Measurements from ENCODE around the gene MEF2A. TPM values are rescaled to one million over a fixed set of nuclear protein-coding genes. Genes with fewer than 3 reads are reported as not detected.
A peak's percentile ranks its signal among the peaks of the same experiment; 100 is the strongest.

Gene MEF2A
- total RNA-seq, 1 donor from 2014 or later = 23.4 TPM

GRCh38 chr15:99707473-99708270 lies 141.9 kb downstream of the MEF2A start:
- H3K27ac Mint-ChIP-seq = peak overlapping the region; percentile 77
- DNase-seq (ENCODE audit: low spot score) = no peak
- intact Hi-C loops (cut with micrococcal nuclease) = loop anchor here (1.0 to 10.0 kb wide), 6 partner anchors 26 to 427 kb away; partner anchors contain the start of gene LYSMD4

GRCh38 chr15:99708563-99708962 lies 142.8 kb downstream of the MEF2A start:
- Mint-ChIP-seq H3K4me1 (ENCODE audit: low read depth) (peaks cover 35% of the 10 kb centered on the region), H3K36me3 (ENCODE audit: low read depth) (peaks cover 38% of the 10 kb centered on the region), H3K27me3 (ENCODE audit: low read depth) (no peaks in the 10 kb centered on the region), H3K4me3 (ENCODE audit: low read depth) (no peak overlapping the region), H3K27ac (no peak overlapping the region), H3K9me3 (no peaks in the 10 kb centered on the region)
- intact Hi-C loops (cut with micrococcal nuclease) = loop anchor here (5.0 to 10.0 kb wide), 2 partner anchors 336 to 364 kb away; no protein-coding TSS in a partner anchor
- DNase-seq (ENCODE audit: low spot score) = no peak

More at GRCh38 chr15:99707473-99708270, 141.9 kb downstream of the MEF2A start:
- peaks cover 34% of the 10 kb centered on the region for H3K36me3 Mint-ChIP-seq (ENCODE audit: low read depth)
- peaks cover 40% of the 10 kb centered on the region for H3K4me1 Mint-ChIP-seq (ENCODE audit: low read depth)
- H3K4me3 Mint-ChIP-seq (ENCODE audit: low read depth) = peak overlapping the region; percentile 59
- no peaks in the 10 kb centered on the region for H3K9me3 Mint-ChIP-seq
- no peaks in the 10 kb centered on the region for H3K27me3 Mint-ChIP-seq (ENCODE audit: low read depth)

- Mint-ChIP-seq H3K27ac (no peak overlapping the region), H3K9me3 (no peaks in the 10 kb centered on the region), H3K4me1 (ENCODE audit: low read depth) (peaks cover 26% of the 10 kb centered on the region), H3K36me3 (ENCODE audit: low read depth) (peaks cover 38% of the 10 kb centered on the region), H3K4me3 (ENCODE audit: low read depth) (no peak overlapping the region), H3K27me3 (ENCODE audit: low read depth) (no peaks in the 10 kb centered on the region)
- DNase-seq (ENCODE audit: low spot score) = no peak
- intact Hi-C loops (cut with micrococcal nuclease) = loop anchor here (5.0 to 10.0 kb wide), 2 partner anchors 337 to 365 kb away; no protein-coding TSS in a partner anchor
Measured at GRCh38 chr15:99709243-99709986, 143.6 kb downstream of the MEF2A start.

GRCh38 chr15:99711625-99712024 lies 145.8 kb downstream of the MEF2A start:
- intact Hi-C loops (cut with micrococcal nuclease) = no loop called here
- Mint-ChIP-seq H3K4me3 (ENCODE audit: low read depth) (no peak overlapping the region), H3K27ac (no peak overlapping the region), H3K9me3 (no peaks in the 10 kb centered on the region), H3K36me3 (ENCODE audit: low read depth) (peaks cover 38% of the 10 kb centered on the region), H3K4me1 (ENCODE audit: low read depth) (peaks cover 17% of the 10 kb centered on the region), H3K27me3 (ENCODE audit: low read depth) (no peaks in the 10 kb centered on the region)
- DNase-seq (ENCODE audit: low spot score) = no peak

- intact Hi-C loops (cut with micrococcal nuclease) = no loop called here
Measured at GRCh38 chr15:99712415-99712814, 146.6 kb downstream of the MEF2A start.

GRCh38 chr15:99716540-99717095 lies 150.8 kb downstream of the MEF2A start:
- H3K27me3 Mint-ChIP-seq (ENCODE audit: low read depth) = no peaks in the 10 kb centered on the region

More at GRCh38 chr15:99712415-99712814, 146.6 kb downstream of the MEF2A start:
- no peak for DNase-seq (ENCODE audit: low spot score)
- H3K27ac Mint-ChIP-seq = no peak overlapping the region
- no peak overlapping the region for H3K4me3 Mint-ChIP-seq (ENCODE audit: low read depth)
- H3K27me3 Mint-ChIP-seq (ENCODE audit: low read depth) = no peaks in the 10 kb centered on the region
- peaks cover 10% of the 10 kb centered on the region for H3K4me1 Mint-ChIP-seq (ENCODE audit: low read depth)
- no peaks in the 10 kb centered on the region for H3K9me3 Mint-ChIP-seq
- H3K36me3 Mint-ChIP-seq (ENCODE audit: low read depth) = peaks cover 38% of the 10 kb centered on the region

GRCh38 chr15:99717161-99718009 lies 151.6 kb downstream of the MEF2A start:
- intact Hi-C loops (cut with micrococcal nuclease) = no loop called here

More at GRCh38 chr15:99716540-99717095, 150.8 kb downstream of the MEF2A start:
- peaks cover 23% of the 10 kb centered on the region for H3K36me3 Mint-ChIP-seq (ENCODE audit: low read depth)
- H3K27ac Mint-ChIP-seq = no peak overlapping the region
- no peak for DNase-seq (ENCODE audit: low spot score)
- intact Hi-C loops (cut with micrococcal nuclease) = no loop called here
- no peak overlapping the region for H3K4me3 Mint-ChIP-seq (ENCODE audit: low read depth)
- peaks cover 35% of the 10 kb centered on the region for H3K4me1 Mint-ChIP-seq (ENCODE audit: low read depth)
- no peaks in the 10 kb centered on the region for H3K9me3 Mint-ChIP-seq

GRCh38 chr15:99718421-99718820 lies 152.6 kb downstream of the MEF2A start:
- no peak for DNase-seq (ENCODE audit: low spot score)
- H3K4me1 Mint-ChIP-seq (ENCODE audit: low read depth) = peaks cover 37% of the 10 kb centered on the region
- H3K9me3 Mint-ChIP-seq = no peaks in the 10 kb centered on the region
- peaks cover 11% of the 10 kb centered on the region for H3K36me3 Mint-ChIP-seq (ENCODE audit: low read depth)
- intact Hi-C loops (cut with micrococcal nuclease) = no loop called here
- H3K27me3 Mint-ChIP-seq (ENCODE audit: low read depth) = no peaks in the 10 kb centered on the region
- no peak overlapping the region for H3K4me3 Mint-ChIP-seq (ENCODE audit: low read depth)
- no peak overlapping the region for H3K27ac Mint-ChIP-seq

More at GRCh38 chr15:99717161-99718009, 151.6 kb downstream of the MEF2A start:
- Mint-ChIP-seq H3K36me3 (ENCODE audit: low read depth) (peaks cover 18% of the 10 kb centered on the region), H3K27ac (no peak overlapping the region), H3K4me1 (ENCODE audit: low read depth) (peaks cover 37% of the 10 kb centered on the region), H3K4me3 (ENCODE audit: low read depth) (no peak overlapping the region), H3K27me3 (ENCODE audit: low read depth) (no peaks in the 10 kb centered on the region), H3K9me3 (no peaks in the 10 kb centered on the region)
- no peak for DNase-seq (ENCODE audit: low spot score)

GRCh38 chr15:99719096-99719541 lies 153.3 kb downstream of the MEF2A start:
- Mint-ChIP-seq H3K27ac (peak overlapping the region; percentile 4), H3K9me3 (no peaks in the 10 kb centered on the region), H3K4me1 (ENCODE audit: low read depth) (peaks cover 37% of the 10 kb centered on the region), H3K4me3 (ENCODE audit: low read depth) (no peak overlapping the region), H3K27me3 (ENCODE audit: low read depth) (no peaks in the 10 kb centered on the region), H3K36me3 (ENCODE audit: low read depth) (peaks cover 11% of the 10 kb centered on the region)
- no peak for DNase-seq (ENCODE audit: low spot score)
- intact Hi-C loops (cut with micrococcal nuclease) = no loop called here

- intact Hi-C loops (cut with micrococcal nuclease) = no loop called here
- Mint-ChIP-seq H3K27me3 (ENCODE audit: low read depth) (no peaks in the 10 kb centered on the region), H3K36me3 (ENCODE audit: low read depth) (peaks cover 11% of the 10 kb centered on the region), H3K4me1 (ENCODE audit: low read depth) (peaks cover 37% of the 10 kb centered on the region), H3K27ac (peak overlapping the region; percentile 56), H3K4me3 (ENCODE audit: low read depth) (peak overlapping the region; percentile 48), H3K9me3 (no peaks in the 10 kb centered on the region)
- DNase-seq (ENCODE audit: low spot score) = no peak
Measured at GRCh38 chr15:99720533-99720932, 154.7 kb downstream of the MEF2A start.

GRCh38 chr15:99721104-99721778 lies 155.5 kb downstream of the MEF2A start:
- DNase-seq (ENCODE audit: low spot score) = no peak
- H3K36me3 Mint-ChIP-seq (ENCODE audit: low read depth) = peaks cover 11% of the 10 kb centered on the region
- H3K4me1 Mint-ChIP-seq (ENCODE audit: low read depth) = peaks cover 37% of the 10 kb centered on the region
- no peaks in the 10 kb centered on the region for H3K9me3 Mint-ChIP-seq
- intact Hi-C loops (cut with micrococcal nuclease) = no loop called here
- H3K27ac Mint-ChIP-seq = peak overlapping the region; percentile 56
- H3K4me3 Mint-ChIP-seq (ENCODE audit: low read depth) = no peak overlapping the region
- H3K27me3 Mint-ChIP-seq (ENCODE audit: low read depth) = no peaks in the 10 kb centered on the region

All from activated T-helper 2 cell treated with anti-CD3 and anti-CD28 coated beads, Interferon-gamma antibody, Interleukin-2, Interleukin-4, amounts not matched to agents 10 μg/mL and 5 μg/mL and 100 μg/mL, durations not matched to agents 14 hours and 24 hours and 36 hours (primary cell).